HepG2 (cell line): ENCODE measurements around the gene CFAP73. TPM values are rescaled to one million over a fixed set of nuclear protein-coding genes. Genes with fewer than 3 reads are reported as not detected.

Experiments used
- ASH2L ChIP-seq: fragments of 300-600, 200-600 bp; sonication (generic); IDR thresholded peaks from 2 replicates; pipeline ENCODE4 v1.7.0; 2017; ENCODE audit warnings: low read depth, mild to moderate bottlenecking, moderate library complexity, mixed read lengths, low read length; ENCODE audit not compliant: insufficient read length
- FOSL1 ChIP-seq: sonication (generic); formaldehyde crosslinking; IDR thresholded peaks from 2 replicates; pipeline ENCODE4 v1.9.0; 2021; ENCODE audit warnings: missing genetic modification reagents, borderline replicate concordance
- GFI1 ChIP-seq: sonication (generic); formaldehyde crosslinking; IDR thresholded peaks from 2 replicates; pipeline ENCODE4 v1.5.0; 2020; ENCODE audit warnings: missing genetic modification reagents, mild to moderate bottlenecking, borderline replicate concordance
- JDP2 ChIP-seq: sonication (generic); formaldehyde crosslinking; IDR thresholded peaks from 2 replicates; pipeline ENCODE4 v1.8.1; 2022; ENCODE audit warnings: missing genetic modification reagents, borderline replicate concordance
- NFIC ChIP-seq: IDR thresholded peaks from 2 replicates; pipeline ENCODE4 v1.6.1; 2012; ENCODE audit warnings: mild to moderate bottlenecking, low read length, inconsistent platforms
- POLR2G ChIP-seq: fragments of 200-400 bp; formaldehyde crosslinking; IDR thresholded peaks from 2 replicates; pipeline ENCODE4 v1.6.1; 2018; ENCODE audit warnings: mild to moderate bottlenecking, low read depth, low read length, moderate library complexity
- REXO4 ChIP-seq: sonication (generic); formaldehyde crosslinking; IDR thresholded peaks from 2 replicates; pipeline ENCODE4 v1.8.0; 2022; ENCODE audit warnings: missing genetic modification reagents, mild to moderate bottlenecking, borderline replicate concordance
- SUZ12 ChIP-seq: fragments of 150-350 bp; IDR thresholded peaks from 2 replicates; pipeline ENCODE4 v1.6.1; 2014; ENCODE audit warnings: low read depth, low read length
- ZNF501 ChIP-seq: sonication (generic); formaldehyde crosslinking; IDR thresholded peaks from 2 replicates; pipeline ENCODE4 v1.5.1; 2020; ENCODE audit warnings: mild to moderate bottlenecking, moderate library complexity, missing genetic modification reagents
- polyA plus RNA-seq, 8 experiments: library from polyadenylated mRNA; depleted of rRNA in 3 of 8; stranded (reverse) in 7 of 8; unstranded in 1 of 8; fragments of >200 nt; fragmentation: Illumina TruSeq in 4 of 8; extraction: Trizol in 4 of 8; gene quantifications; 2 replicates each; pipeline versions ENCODE4 v1.2.1 to v1.2.3, GENCODE V29; 2011 to 2016; ENCODE audit warnings: low read depth in 4 of 8, missing spikeins in 1 of 8, mixed read lengths in 1 of 8; ENCODE audit not compliant: insufficient read depth in 1 of 8
- total RNA-seq, 5 experiments: library from RNA; depleted of rRNA; stranded (reverse); fragments of >200 nt; fragmentation: Illumina TruSeq; extraction: Trizol; gene quantifications; 2 replicates each; pipeline ENCODE4 v1.2.3, GENCODE V29; 2016; ENCODE audit warnings: low read depth in 1 of 5
- TF ChIP-seq, protein P1 (sequence below): sonication (generic); formaldehyde crosslinking; IDR thresholded peaks from 2 replicates; pipeline ENCODE4 v1.5.0; 2020; ENCODE audit warnings: mild to moderate bottlenecking, missing genetic modification reagents, borderline replicate concordance
- TF ChIP-seq, protein P2 (sequence below): sonication (generic); formaldehyde crosslinking; IDR thresholded peaks from 2 replicates; pipeline ENCODE4 v1.4.0; 2020; ENCODE audit warnings: mild to moderate bottlenecking, missing genetic modification reagents
- TF ChIP-seq, protein P3 (sequence below): sonication (generic); formaldehyde crosslinking; IDR thresholded peaks from 2 replicates; pipeline ENCODE4 v1.4.0; 2020; ENCODE audit warnings: mild to moderate bottlenecking, missing genetic modification reagents, borderline replicate concordance

Gene CFAP73
- total and polyA plus RNA-seq, 2 of the 13 experiments (the other 11 are each of a cell fraction or from before 2014, with no cell fraction given): not detected

GRCh38 chr12:113185180-113186032 lies 35.9 kb downstream of the CFAP73 start, which contains the start of the genes DDX54 and RITA1 (continued):
- TF ChIP-seq, protein P1, sequence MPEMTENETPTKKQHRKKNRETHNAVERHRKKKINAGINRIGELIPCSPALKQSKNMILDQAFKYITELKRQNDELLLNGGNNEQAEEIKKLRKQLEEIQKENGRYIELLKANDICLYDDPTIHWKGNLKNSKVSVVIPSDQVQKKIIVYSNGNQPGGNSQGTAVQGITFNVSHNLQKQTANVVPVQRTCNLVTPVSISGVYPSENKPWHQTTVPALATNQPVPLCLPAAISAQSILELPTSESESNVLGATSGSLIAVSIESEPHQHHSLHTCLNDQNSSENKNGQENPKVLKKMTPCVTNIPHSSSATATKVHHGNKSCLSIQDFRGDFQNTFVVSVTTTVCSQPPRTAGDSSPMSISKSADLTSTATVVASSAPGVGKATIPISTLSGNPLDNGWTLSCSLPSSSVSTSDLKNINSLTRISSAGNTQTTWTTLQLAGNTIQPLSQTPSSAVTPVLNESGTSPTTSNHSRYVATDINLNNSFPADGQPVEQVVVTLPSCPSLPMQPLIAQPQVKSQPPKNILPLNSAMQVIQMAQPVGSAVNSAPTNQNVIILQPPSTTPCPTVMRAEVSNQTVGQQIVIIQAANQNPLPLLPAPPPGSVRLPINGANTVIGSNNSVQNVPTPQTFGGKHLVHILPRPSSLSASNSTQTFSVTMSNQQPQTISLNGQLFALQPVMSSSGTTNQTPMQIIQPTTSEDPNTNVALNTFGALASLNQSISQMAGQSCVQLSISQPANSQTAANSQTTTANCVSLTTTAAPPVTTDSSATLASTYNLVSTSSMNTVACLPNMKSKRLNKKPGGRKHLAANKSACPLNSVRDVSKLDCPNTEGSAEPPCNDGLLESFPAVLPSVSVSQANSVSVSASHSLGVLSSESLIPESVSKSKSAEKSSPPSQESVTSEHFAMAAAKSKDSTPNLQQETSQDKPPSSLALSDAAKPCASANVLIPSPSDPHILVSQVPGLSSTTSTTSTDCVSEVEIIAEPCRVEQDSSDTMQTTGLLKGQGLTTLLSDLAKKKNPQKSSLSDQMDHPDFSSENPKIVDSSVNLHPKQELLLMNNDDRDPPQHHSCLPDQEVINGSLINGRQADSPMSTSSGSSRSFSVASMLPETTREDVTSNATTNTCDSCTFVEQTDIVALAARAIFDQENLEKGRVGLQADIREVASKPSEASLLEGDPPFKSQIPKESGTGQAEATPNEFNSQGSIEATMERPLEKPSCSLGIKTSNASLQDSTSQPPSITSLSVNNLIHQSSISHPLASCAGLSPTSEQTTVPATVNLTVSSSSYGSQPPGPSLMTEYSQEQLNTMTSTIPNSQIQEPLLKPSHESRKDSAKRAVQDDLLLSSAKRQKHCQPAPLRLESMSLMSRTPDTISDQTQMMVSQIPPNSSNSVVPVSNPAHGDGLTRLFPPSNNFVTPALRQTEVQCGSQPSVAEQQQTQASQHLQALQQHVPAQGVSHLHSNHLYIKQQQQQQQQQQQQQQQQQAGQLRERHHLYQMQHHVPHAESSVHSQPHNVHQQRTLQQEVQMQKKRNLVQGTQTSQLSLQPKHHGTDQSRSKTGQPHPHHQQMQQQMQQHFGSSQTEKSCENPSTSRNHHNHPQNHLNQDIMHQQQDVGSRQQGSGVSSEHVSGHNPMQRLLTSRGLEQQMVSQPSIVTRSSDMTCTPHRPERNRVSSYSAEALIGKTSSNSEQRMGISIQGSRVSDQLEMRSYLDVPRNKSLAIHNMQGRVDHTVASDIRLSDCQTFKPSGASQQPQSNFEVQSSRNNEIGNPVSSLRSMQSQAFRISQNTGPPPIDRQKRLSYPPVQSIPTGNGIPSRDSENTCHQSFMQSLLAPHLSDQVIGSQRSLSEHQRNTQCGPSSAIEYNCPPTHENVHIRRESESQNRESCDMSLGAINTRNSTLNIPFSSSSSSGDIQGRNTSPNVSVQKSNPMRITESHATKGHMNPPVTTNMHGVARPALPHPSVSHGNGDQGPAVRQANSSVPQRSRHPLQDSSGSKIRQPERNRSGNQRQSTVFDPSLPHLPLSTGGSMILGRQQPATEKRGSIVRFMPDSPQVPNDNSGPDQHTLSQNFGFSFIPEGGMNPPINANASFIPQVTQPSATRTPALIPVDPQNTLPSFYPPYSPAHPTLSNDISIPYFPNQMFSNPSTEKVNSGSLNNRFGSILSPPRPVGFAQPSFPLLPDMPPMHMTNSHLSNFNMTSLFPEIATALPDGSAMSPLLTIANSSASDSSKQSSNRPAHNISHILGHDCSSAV (CRISPR knock-in tag): 0 out of 2 replicates have a peak, but pooled peaks have one; percentile 58
- TF ChIP-seq NFIC (0 out of 2 replicates have a peak, but pooled peaks have one; percentile 29), FOSL1 (CRISPR knock-in tag) (no peak), SUZ12 (no peak), POLR2G (peak; percentile 96), REXO4 (CRISPR knock-in tag) (no peak), ZNF501 (CRISPR knock-in tag) (peak; percentile 98), JDP2 (CRISPR knock-in tag) (peak; percentile 29; the same call in 1 of the 2 replicates), ASH2L (peak; percentile 83), GFI1 (CRISPR knock-in tag) (peak; percentile 81; the same call in 1 of the 2 replicates)
- TF ChIP-seq, protein P2, sequence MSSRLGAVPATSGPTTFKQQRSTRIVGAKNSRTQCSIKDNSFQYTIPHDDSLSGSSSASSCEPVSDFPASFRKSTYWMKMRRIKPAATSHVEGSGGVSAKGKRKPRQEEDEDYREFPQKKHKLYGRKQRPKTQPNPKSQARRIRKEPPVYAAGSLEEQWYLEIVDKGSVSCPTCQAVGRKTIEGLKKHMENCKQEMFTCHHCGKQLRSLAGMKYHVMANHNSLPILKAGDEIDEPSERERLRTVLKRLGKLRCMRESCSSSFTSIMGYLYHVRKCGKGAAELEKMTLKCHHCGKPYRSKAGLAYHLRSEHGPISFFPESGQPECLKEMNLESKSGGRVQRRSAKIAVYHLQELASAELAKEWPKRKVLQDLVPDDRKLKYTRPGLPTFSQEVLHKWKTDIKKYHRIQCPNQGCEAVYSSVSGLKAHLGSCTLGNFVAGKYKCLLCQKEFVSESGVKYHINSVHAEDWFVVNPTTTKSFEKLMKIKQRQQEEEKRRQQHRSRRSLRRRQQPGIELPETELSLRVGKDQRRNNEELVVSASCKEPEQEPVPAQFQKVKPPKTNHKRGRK (CRISPR knock-in tag): no peak
- TF ChIP-seq, protein P3, sequence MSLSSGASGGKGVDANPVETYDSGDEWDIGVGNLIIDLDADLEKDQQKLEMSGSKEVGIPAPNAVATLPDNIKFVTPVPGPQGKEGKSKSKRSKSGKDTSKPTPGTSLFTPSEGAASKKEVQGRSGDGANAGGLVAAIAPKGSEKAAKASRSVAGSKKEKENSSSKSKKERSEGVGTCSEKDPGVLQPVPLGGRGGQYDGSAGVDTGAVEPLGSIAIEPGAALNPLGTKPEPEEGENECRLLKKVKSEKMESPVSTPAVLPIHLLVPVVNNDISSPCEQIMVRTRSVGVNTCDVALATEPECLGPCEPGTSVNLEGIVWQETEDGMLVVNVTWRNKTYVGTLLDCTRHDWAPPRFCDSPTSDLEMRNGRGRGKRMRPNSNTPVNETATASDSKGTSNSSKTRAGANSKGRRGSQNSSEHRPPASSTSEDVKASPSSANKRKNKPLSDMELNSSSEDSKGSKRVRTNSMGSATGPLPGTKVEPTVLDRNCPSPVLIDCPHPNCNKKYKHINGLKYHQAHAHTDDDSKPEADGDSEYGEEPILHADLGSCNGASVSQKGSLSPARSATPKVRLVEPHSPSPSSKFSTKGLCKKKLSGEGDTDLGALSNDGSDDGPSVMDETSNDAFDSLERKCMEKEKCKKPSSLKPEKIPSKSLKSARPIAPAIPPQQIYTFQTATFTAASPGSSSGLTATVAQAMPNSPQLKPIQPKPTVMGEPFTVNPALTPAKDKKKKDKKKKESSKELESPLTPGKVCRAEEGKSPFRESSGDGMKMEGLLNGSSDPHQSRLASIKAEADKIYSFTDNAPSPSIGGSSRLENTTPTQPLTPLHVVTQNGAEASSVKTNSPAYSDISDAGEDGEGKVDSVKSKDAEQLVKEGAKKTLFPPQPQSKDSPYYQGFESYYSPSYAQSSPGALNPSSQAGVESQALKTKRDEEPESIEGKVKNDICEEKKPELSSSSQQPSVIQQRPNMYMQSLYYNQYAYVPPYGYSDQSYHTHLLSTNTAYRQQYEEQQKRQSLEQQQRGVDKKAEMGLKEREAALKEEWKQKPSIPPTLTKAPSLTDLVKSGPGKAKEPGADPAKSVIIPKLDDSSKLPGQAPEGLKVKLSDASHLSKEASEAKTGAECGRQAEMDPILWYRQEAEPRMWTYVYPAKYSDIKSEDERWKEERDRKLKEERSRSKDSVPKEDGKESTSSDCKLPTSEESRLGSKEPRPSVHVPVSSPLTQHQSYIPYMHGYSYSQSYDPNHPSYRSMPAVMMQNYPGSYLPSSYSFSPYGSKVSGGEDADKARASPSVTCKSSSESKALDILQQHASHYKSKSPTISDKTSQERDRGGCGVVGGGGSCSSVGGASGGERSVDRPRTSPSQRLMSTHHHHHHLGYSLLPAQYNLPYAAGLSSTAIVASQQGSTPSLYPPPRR (CRISPR knock-in tag): peak; percentile 65; the same call in 1 of the 2 replicates
